GM12865 (cell line): ENCODE data around the gene AGAP2.
A peak's percentile ranks its signal among the peaks of the same experiment; 100 is the strongest.

ENCODE experiments used
- DNase-seq: peaks from one replicate; pipeline ENCODE4 v3.0.0; 2010; ENCODE audit warnings: low read depth
- H3K4me3 ChIP-seq: 2 replicates; pipeline ENCODE4 v1.5.1; 2011; ENCODE audit warnings: mild to moderate bottlenecking, low read depth, low read length, control low read depth
- CTCF ChIP-seq: IDR thresholded peaks from 2 replicates; pipeline ENCODE4 v1.5.1; 2011; ENCODE audit warnings: low read length, control low read depth, low read depth, inconsistent platforms; ENCODE audit not compliant: insufficient read depth; ENCODE audit errors: missing control alignments

The AGAP2 gene

GRCh38 chr12:57700317-57700716, 38.2 kb downstream of the AGAP2 start:
- TF ChIP-seq CTCF, result no peak
- no peak overlapping the region for H3K4me3 ChIP-seq
- no peak for DNase-seq

- no peak for TF ChIP-seq CTCF
- no peak for DNase-seq
- no peak overlapping the region for H3K4me3 ChIP-seq
These were observed 40.1 kb downstream of the AGAP2 start for GRCh38 chr12:57698414-57698813.

GRCh38 chr12:57697076-57697475, 41.5 kb downstream of the AGAP2 start:
- H3K4me3 ChIP-seq, result no peak overlapping the region

GRCh38 chr12:57695770-57696432, 42.6 kb downstream of the AGAP2 start:
- no peak for DNase-seq
- no peak for TF ChIP-seq CTCF
- no peak overlapping the region for H3K4me3 ChIP-seq

More at GRCh38 chr12:57697076-57697475, 41.5 kb downstream of the AGAP2 start:
- DNase-seq, result no peak
- TF ChIP-seq CTCF, result no peak

- H3K4me3 ChIP-seq, result peak overlapping the region; percentile 63
- DNase-seq, result peak; percentile 10
- no peak for TF ChIP-seq CTCF
These were observed 44.0 kb downstream of the AGAP2 start for GRCh38 chr12:57694459-57695019.

GRCh38 chr12:57693659-57694458, 44.7 kb downstream of the AGAP2 start, which contains the start of gene OS9:
Gene OS9 (plus strand): TSS chr12:57694132. CDS start chr12:57694162, 30 bp downstream.
- H3K4me3 ChIP-seq, result peak within 1 kb of the TSS; percentile 63
- TF ChIP-seq CTCF, result peak; percentile 61
- DNase-seq, result peak; percentile 100

- DNase-seq, result no peak
- H3K4me3 ChIP-seq, result peak overlapping the region; percentile 26
- no peak for TF ChIP-seq CTCF
These were observed 45.3 kb downstream of the AGAP2 start for GRCh38 chr12:57693317-57693658.
